Effector memory CD4-positive, alpha-beta T cell (primary cell): ENCODE results near the gene GUCY1B1.

Experiments used
- DNase-seq, 3 donors: peaks; one replicate each; pipeline ENCODE4 v3.0.0-alpha.2; 2020
- H3K27ac ChIP-seq: 2 replicates; pipeline ENCODE4 v1.7.0; 2013; ENCODE audit warnings: mild to moderate bottlenecking, low read length, moderate library complexity; ENCODE audit not compliant: insufficient read depth, poor library complexity, severe bottlenecking
- H3K27me3 ChIP-seq: replicated peaks from 2 replicates; pipeline ENCODE4 v1.7.0; 2013; ENCODE audit warnings: mild to moderate bottlenecking, low read length; ENCODE audit not compliant: insufficient read depth, control insufficient read depth, poor library complexity, severe bottlenecking
- H3K36me3 ChIP-seq: 2 replicates; pipeline ENCODE4 v1.7.0; 2013; ENCODE audit warnings: mild to moderate bottlenecking, low read length, moderate library complexity; ENCODE audit not compliant: control insufficient read depth, insufficient read depth
- H3K4me1 ChIP-seq: 2 replicates; pipeline ENCODE4 v1.7.0; 2013; ENCODE audit warnings: low read length, mild to moderate bottlenecking; ENCODE audit not compliant: control insufficient read depth, insufficient read depth, poor library complexity, severe bottlenecking
- H3K4me3 ChIP-seq: 2 replicates; pipeline ENCODE4 v1.7.0; 2013; ENCODE audit warnings: low read length, low read depth, mild to moderate bottlenecking; ENCODE audit not compliant: insufficient read depth, poor library complexity, severe bottlenecking
- H3K9me3 ChIP-seq: 2 replicates; pipeline ENCODE4 v1.7.0; 2013; ENCODE audit warnings: mild to moderate bottlenecking, low read length, moderate library complexity; ENCODE audit not compliant: control insufficient read depth

GUCY1B1 gene

DNA sequence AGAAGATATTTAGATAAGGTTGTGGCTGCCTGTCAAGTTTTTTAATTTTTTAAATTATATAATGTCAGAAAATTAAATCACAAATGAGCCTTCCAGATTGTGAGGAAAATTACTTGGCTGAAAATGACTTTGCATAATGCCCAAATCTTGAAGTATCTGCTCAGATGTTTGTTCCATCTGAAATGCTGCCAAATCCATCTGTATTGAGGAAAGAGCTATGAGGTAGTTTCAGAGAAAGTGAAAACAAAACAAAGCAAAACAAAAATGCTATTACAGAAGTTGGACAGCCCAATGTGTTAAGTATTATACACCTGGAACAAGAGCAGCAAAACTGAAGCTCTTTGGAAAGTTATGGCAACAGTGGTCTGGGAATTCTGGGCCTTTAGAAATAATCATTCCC is 23.3 kb upstream of the GUCY1B1 start:
- Histone ChIP-seq H3K4me1 (no peaks in the 10 kb centered on the region), H3K4me3 (no peak overlapping the region), H3K9me3 (no peaks in the 10 kb centered on the region), H3K36me3 (no peaks in the 10 kb centered on the region), H3K27me3 (no peaks in the 10 kb centered on the region), H3K27ac (no peak overlapping the region)
- no peak for DNase-seq

DNA sequence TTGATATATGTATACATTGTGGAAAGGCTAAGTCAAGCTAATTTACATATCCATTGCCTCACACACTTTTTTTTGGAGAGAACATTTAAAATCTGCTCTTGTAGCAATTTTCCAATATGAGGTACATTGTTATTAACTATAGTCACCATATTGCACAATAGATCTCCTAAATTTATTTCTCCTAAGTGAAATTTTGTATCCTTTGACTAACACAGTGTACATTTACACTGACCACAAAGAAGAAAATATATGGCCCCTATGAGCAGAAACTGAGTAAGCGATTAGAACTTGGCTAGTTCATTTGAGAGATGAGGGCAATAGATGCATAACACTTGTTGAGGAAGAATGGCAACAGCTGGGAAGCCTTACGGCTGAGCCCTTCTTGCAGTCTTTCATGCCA is 20.3 kb upstream of the GUCY1B1 start:
- Histone ChIP-seq H3K9me3 (no peaks in the 10 kb centered on the region), H3K4me3 (no peak overlapping the region), H3K27ac (no peak overlapping the region), H3K4me1 (no peaks in the 10 kb centered on the region), H3K27me3 (no peaks in the 10 kb centered on the region), H3K36me3 (no peaks in the 10 kb centered on the region)
- DNase-seq = no peak

DNA sequence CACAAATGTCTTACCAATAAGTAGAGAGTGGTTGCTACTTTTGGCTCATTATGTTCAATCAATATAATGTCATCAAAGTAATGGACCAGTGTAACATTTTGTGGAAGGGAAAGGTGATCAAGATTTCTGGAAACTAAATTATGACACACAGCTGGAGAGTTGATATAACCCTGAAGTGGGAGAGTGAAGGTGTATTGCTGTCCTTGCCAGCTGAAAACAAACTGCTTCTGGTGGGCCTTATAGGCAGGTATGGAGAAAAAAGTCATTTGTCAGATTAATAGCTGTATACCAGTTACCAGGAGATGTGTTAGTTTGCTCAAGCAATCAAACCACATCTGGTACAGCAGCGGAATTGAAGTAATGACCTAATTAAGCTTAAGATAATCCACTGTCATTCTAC is 17.3 kb upstream of the GUCY1B1 start:
- Histone ChIP-seq H3K9me3 (no peaks in the 10 kb centered on the region), H3K36me3 (no peaks in the 10 kb centered on the region), H3K27me3 (no peaks in the 10 kb centered on the region), H3K4me3 (no peak overlapping the region), H3K27ac (no peak overlapping the region), H3K4me1 (no peaks in the 10 kb centered on the region)
- DNase-seq = no peak

DNA sequence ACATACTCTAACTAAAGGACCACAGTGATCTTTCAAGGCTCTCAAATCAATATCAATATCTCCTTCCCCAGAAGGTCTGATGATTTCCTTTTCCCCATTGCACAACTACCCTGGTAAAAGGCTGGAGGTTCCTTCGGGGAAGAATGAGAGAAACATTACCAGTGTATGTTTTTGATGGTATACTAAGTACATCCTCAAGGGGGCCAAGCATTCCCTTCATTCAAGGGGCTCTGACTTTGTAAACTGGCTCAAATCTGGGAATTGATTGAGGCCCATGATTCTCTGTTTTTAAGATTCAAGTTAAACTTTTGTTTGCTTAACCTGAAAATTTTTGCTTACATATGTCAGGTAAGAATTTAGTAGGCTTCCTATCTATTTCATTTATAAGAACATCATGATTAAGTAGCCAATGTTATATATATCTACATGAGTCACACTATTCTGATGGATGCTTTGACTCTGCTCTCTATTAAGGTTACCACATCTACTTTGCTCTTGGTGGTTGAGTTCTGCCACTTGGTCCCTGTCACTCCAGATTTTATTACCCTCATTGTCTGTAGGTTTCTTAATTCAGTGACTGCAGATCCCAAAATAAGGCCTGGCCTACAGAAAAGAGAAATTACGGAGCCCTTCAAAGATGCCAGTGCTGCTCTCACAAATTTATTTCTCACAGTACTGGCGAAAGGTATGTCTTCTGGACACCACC is 16.4 kb upstream of the GUCY1B1 start:
- Histone ChIP-seq H3K36me3 (no peaks in the 10 kb centered on the region), H3K27ac (no peak overlapping the region), H3K9me3 (no peaks in the 10 kb centered on the region), H3K27me3 (no peaks in the 10 kb centered on the region), H3K4me3 (no peak overlapping the region), H3K4me1 (no peaks in the 10 kb centered on the region)
- DNase-seq = no peak

DNA sequence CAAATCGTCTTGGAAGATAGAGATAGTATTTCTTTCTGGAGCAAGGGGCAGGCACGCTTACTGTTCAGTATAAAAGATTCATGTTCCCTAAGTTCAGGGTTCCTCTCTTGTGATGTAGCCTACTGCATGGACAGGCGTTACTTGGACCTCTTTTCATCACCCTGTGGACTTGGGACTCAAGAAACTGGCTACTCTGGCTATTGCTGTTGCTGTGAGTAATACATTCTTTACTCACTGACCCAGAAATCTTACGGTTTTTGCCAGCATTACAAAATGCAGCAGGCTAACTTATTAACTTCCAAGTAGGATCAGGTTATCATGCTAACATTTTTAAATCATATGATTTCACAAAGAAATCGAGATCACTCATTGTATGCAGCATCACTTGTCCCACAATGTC is 12.8 kb upstream of the GUCY1B1 start:
- Histone ChIP-seq H3K27ac (no peak overlapping the region), H3K36me3 (no peaks in the 10 kb centered on the region), H3K4me3 (no peak overlapping the region), H3K9me3 (no peaks in the 10 kb centered on the region), H3K4me1 (no peaks in the 10 kb centered on the region), H3K27me3 (no peaks in the 10 kb centered on the region)
- DNase-seq = no peak

DNA sequence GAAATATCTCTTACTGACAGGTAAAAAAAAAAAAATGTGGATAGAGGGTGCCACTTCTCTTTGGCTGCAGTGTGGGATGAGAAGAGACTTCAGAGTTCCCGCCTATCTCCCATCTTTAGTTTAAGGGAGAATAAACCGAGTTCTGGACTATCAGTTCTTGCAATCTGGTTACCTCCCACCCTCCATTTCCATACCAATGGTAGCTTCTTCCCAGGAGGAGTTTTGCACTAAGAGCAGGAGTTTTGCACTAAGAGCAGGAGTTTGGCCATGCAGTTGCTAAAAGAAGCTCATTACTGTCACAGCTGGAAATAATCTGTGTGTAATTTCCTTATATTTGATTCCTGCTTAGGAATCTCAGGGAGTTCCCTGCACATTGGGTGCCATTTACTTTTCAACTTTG is 10.8 kb upstream of the GUCY1B1 start:
- Histone ChIP-seq H3K4me3 (no peak overlapping the region), H3K36me3 (no peaks in the 10 kb centered on the region), H3K4me1 (no peaks in the 10 kb centered on the region), H3K9me3 (no peaks in the 10 kb centered on the region), H3K27me3 (no peaks in the 10 kb centered on the region), H3K27ac (no peak overlapping the region)
- no peak for DNase-seq

DNA sequence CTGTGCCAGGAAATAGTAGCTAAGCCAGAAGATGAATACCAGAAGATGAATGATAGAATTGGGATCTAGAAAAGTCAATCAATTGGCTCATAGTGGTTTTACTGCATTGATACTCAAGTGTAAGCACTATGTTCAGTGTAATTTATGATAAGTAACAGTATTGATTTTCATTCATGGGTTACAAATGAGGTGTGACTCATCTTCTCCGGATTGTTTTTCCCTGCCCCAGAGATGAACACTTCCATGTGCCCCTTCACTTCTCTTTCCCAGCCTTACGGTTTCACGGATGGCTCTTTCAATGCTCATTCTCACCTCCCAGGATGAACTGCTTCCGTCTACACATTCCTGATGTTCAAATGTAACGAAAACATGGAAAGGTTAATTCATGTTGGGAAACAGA is 9.8 kb upstream of the GUCY1B1 start:
- no peak for DNase-seq
- Histone ChIP-seq H3K36me3 (no peaks in the 10 kb centered on the region), H3K4me3 (no peak overlapping the region), H3K27ac (no peak overlapping the region), H3K27me3 (no peaks in the 10 kb centered on the region), H3K4me1 (no peaks in the 10 kb centered on the region), H3K9me3 (no peaks in the 10 kb centered on the region)

DNA sequence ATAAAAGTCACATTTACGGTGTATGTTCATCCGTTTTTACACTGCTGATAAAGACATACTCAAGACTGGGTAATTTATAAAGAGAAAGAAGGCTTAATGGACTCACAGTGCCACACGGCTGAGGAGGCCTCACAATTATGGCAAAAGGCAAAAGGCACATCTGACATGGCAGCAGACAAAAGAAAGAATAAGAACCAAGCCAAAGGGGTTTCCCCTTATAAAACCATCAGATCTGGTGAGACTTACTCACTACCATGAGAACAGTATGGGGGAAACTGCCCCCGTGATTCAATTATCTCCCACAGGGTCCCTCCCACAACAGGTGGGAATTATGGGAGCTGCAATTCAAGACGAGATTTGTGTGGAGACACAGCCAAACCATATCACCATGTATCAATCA is 7.3 kb upstream of the GUCY1B1 start:
- Histone ChIP-seq H3K9me3 (no peaks in the 10 kb centered on the region), H3K36me3 (no peaks in the 10 kb centered on the region), H3K4me3 (no peak overlapping the region), H3K4me1 (no peaks in the 10 kb centered on the region), H3K27ac (no peak overlapping the region), H3K27me3 (no peaks in the 10 kb centered on the region)
- no peak for DNase-seq

DNA sequence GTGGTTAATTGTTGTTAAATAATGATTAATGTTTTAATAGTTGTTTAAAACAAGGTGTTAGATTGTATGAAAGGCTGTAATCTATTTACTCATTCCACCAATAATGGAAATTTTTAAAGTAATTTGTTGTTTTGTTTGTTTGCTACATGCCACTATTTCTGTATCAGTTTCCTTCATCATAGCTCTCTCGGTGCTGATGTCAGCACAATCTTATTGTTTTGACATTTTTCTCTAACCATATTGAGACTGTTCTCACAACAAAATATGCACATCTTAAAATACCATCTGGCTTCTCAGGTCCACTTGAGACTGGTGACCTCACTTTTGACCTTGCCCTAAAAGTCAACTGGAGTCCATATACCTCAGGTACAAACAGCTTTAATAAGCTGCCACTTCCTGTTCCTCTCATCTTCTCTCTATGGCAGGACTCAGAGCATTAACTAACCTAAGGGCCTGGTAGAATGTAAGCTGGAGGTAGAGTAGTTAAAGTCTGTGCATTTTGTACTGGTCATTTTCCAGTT is 1.0 kb upstream of the GUCY1B1 start:
- Histone ChIP-seq H3K4me1 (peaks cover 8% of the 10 kb centered on the region), H3K4me3 (no peak overlapping the region), H3K27ac (no peak overlapping the region), H3K9me3 (no peaks in the 10 kb centered on the region), H3K27me3 (peaks cover 6% of the 10 kb centered on the region), H3K36me3 (no peaks in the 10 kb centered on the region)
- no peak for DNase-seq

DNA sequence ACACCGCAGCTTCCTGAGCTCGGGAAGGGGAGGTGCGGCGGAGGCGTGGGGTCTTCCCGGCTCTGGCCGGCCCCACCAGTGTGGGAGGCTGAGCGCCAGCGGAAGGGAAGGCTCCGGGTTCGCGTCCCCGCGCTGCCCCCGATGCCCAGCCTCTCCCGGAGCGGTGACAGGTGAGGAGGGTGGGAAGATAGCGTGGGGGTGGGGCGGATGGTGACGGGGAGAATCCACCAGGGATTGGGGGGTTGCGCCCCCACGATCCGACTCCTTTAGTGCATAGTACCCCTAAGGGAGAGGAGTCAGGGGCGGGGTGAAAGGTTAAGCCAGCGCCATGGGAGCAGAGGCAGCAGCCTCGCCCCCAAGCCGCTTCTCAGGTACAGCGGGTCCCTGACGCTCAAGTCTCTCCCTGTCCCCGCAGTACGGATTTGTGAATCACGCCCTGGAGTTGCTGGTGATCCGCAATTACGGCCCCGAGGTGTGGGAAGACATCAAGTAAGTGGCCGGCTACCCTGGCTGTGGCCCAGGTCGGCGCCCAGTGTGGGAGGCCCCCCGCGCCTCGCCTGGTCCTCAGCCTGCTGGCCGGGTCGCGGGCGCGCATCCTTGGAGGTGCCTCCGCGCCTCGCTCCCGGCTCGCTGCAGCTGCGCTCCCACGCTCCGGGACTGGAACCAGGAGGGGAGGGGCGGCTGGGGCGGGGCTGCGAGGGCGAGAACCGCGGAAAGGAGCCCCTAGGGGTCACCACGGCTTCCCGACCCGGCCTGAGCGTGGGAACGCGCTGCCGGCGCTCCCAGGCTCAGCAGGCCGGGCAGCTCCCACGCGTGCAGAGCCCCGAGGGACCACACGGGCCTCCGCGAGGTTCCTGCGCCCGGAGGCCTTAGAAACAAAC is 791 bp downstream of the GUCY1B1 start:
- Histone ChIP-seq H3K4me3 (no peak overlapping the region), H3K27me3 (peaks cover 6% of the 10 kb centered on the region), H3K9me3 (no peaks in the 10 kb centered on the region), H3K4me1 (peaks cover 8% of the 10 kb centered on the region), H3K36me3 (no peaks in the 10 kb centered on the region), H3K27ac (no peak overlapping the region)
- no peak for DNase-seq
